NCI-H2029 treated with DMSO at 0.1 percent for 48 hours (cell line): ENCODE data around the gene CD72.
"Not testable (repeated sequence)": the region's sequence is repeated elsewhere in the genome, so short reads cannot be mapped to it uniquely, and the experiment has no call there.

Source experiments
- DNase-seq: peaks from one replicate; lab custom pipeline; 2025; lab: John Stamatoyannopoulos, UW

The CD72 gene

DNA sequence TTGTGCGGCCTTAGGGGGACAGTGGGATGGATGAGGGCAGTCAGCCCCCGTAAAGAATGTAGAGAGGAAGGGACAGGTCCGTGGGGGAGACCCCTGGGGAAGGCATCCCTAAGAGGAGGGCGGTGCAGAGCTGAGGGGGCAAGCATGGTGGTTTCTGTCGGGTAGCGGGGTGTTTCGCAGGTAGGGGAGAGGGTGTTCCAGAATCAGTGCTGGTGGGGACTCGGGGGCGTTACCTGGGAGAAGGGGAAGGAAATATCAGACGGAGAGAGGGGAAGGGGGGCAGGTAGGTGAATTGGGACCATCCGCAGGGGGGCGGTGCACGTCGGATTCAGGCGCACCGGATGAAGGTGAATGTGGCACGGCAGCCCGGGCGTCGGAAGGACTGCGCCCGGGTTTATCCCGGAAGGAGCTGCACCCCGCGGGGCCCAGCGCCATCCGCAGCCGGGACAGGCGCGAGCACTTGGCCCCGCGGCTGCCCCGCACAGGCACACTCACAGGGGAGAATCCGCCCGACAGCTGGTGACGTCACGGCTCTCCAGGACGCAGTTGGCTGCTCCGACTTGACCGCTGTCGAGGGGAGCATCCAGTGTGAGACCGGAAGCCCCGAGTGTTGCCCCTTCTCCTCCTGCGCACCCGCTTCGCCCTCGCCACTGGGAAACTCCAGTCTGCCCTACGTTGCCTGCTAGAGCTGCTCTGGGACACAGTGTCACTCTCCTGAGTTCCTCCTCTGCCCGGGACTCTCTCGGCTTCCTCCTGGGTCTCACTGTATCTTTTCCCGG lies 1.3 kb downstream of the CD72 start:
- DNase-seq = no peak

DNA sequence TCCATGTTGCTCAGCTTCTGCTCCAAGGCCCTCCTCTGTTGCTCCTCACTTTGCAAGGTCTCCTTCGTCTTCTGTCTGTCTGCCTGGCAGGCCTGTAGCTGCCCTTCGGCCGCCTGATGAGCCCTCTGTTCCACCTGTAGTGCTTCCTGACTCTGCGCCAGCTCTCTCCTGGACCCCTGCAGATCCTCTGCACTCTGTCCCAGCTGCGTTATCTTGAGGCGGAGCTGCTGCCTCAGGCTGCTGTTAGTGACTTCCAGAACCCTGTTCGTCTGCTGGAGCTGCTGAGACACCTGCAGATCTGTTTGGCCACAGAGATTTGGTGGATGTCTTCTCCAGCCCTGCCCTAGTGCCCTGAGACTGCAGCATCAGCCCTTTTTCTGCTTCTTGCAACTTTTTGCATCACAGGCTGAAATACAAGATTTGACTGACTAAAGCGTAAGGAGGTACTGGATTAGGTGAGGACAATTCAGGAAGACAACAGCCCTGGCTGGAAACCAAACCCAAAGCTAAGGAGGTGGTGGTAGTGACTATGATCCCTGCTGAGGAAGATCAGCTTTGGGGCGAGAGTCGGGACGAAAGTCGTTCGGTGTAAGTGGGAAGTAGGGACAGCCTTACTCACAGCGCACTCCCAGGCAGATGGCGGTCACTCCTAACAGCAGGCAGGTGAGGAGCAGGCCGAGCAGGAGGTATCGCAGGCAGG lies 2.1 kb downstream of the CD72 start:
- no peak for DNase-seq

DNA sequence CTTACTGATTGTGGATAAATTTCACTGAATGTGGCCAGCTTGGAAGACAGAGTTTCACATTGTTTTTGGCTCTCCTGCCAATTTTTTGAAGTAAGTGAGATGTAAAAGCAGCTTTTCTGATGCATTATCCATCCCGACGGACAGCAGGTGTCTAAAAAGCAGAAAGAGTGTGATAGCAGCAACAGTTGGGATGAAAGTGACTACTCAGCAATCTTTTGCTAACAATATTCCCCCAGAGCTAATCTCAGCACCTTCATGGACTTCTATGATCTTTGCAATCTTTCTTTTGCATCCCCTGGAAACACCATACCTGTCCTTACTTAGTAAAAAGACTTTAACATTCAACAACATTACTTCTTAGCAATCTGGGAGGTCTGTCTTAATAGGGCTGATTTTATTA lies 5.4 kb downstream of the CD72 start:
- no peak for DNase-seq

DNA sequence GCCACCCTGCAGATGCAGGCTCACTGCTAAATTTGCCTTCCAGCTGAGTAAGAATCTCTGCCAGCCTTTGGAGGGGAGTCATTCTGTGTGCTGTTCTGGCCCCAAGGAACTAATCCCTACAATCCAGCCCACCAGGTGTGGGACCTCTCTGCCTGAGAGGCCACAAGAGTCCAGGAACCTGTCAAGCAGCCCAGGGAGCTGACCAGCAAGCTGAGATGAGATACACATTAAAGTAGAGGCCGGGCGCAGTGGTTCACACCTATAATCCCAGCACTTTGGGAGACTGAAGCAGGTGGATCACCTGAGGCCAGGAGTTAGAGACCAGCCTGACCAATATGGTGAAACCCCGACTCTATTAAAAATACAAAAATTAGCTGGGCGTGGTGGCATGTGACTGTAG lies 6.1 kb downstream of the CD72 start:
- not testable (repeated sequence) for DNase-seq

DNA sequence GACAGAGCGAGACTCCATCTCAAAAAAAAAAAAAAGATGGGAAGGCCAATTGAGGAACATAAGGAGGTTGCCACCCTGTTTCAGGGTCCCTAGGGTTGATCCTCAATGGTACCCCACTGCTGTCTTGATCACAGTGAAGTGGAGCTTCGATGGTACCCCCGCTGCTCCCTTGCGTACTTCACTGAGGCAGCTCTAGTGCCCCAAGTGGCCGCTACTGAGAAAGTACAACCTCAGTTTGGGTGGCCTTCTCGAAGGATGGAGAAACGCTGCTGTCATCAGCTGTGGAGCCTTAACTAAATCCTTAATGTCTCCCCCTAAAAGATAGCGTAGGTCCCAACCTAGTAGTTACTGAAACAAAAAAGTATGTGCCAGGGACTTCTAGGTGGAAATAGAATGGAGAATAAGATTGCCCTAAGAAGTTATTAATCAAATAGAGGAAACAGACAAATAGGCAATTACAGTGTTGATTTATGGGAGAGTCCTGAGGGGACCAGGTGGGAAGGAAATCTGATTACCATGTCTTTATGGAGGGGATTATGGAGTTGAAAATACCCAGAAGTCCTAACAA lies 6.9 kb downstream of the CD72 start:
- DNase-seq = no peak

DNA sequence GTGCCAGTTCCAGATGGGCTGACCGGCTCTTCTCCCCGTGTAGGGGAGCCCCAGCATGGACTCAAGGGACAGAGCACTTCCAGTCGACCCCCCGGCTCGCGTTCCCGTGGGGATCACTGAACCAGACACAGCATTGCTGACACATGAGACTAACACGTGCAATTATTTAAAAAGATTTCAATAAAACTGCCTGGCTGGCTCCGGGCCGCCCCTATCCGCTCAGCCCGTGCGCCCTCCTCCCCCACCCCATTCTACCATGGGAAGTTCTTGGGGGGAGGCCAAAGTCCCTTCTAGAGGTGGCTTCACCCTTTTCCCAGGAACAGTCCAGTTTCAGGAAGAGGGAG lies 8.4 kb downstream of the CD72 start:
- no peak for DNase-seq

DNA sequence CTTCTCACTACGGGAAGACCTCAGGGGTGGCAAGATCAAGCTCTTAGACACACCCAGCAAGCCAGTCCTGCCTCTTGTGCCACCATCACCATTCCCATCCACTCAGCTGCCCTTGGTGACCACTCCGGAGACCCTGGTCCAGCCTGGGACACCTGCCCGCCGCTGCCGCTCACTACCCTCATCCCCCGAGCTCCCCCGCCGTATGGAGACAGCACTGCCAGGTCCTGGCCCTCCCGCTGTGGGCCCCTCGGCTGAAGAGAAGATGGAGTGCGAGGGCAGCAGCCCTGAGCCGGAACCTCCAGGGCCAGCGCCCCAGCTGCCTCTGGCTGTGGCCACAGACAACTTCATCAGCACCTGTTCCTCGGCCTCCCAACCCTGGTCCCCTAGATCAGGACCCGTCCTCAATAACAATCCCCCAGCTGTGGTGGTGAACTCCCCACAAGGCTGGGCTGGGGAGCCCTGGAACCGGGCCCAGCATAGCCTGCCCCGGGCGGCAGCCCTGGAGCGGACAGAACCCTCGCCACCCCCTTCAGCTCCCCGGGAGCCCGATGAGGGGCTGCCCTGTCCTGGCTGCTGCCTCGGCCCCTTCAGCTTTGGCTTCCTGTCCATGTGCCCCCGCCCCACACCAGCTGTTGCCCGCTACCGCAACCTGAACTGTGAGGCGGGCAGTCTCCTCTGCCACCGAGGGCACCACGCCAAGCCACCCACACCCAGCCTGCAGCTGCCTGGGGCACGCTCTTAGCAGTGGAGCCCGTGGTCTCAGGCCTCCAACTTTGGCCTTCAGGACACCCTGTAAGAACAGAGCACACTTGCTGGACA lies 9.0 kb downstream of the CD72 start:
- no peak for DNase-seq

DNA sequence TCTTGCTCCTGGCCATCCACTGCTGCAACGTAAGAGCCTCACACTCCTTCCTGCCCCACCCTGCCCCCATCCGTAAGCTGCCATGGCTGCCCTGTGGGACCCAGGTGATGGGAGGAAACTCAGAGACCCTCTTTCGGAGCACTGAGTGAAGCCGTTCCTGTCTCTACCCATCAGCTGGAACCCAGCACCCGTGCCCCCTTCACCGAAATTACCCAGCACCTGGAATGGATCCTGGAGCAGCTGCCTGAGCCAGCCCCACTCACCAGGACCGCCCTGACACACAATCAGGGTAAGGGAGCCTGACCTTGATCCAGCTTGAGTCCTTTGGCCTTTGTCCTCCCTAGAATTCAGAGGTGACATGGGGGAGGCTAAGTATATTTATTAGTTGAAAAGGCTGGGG lies 10.0 kb downstream of the CD72 start:
- no peak for DNase-seq

DNA sequence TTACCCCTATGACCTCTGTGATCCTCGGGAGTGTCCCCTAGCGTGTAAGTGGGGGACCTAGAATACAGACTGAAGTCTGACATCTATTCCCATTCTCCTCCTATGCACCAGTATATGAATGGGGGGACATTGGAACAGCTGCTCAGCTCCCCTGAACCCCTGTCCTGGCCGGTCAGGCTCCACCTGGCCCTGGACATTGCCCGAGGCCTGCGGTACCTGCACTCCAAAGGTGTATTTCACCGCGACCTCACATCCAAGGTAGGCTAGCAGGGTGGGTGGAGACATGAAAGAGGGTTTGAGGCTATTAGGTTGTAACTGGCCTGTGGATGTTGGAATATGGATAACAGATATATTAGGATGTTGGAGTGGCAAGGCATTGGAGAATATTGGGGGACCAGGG lies 11.5 kb downstream of the CD72 start:
- no peak for DNase-seq

DNA sequence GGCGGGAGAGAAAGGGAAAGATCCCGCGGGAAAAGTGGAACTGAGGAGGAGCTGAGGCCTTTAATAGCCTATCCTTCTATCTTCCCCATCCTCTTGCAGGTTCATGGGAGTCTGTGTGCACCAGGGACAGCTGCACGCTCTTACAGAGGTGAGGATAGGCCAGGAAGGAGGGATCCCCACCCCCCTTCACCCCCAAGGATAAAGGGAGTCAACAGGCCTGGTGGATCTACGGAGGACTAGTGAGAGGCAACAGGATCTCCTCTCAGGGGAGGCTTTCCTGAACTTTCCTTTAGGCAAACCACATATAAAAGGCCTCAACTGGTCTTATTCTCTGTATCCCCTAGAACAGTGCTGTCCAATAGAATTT lies 12.1 kb downstream of the CD72 start:
- DNase-seq = no peak

DNA sequence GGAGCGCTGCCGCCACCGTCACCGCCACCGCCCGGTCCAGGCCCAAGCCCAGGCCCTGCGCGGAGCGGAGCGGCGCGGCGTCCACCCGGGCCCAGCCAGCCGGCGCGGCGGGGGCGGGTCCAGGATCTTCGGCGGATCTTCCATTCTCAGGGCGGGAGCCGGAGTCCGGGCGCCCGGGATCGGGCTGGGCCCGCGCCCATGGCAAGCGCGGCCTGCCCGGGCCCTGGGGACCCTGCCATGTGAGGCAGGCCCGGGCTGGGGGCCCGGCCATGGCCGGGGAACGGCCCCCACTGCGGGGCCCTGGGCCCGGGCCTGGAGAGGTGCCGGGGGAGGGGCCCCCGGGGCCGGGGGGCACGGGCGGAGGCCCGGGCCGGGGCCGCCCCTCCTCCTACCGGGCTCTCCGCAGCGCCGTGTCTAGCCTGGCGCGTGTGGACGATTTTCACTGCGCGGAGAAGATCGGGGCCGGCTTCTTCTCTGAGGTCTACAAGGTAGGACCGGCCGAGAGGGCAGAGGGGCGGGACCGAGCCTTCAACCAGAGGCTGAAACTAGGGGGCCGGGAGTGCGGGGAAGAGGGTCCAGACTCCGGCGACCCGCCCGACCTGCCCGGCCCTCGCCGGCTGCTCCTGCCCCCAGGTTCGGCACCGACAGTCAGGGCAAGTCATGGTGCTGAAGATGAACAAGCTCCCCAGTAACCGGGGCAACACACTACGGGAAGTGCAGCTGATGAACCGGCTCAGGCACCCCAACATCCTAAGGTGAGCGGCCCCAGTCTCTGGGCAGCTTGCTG lies 12.7 kb downstream of the CD72 start:
- DNase-seq = no peak

DNA sequence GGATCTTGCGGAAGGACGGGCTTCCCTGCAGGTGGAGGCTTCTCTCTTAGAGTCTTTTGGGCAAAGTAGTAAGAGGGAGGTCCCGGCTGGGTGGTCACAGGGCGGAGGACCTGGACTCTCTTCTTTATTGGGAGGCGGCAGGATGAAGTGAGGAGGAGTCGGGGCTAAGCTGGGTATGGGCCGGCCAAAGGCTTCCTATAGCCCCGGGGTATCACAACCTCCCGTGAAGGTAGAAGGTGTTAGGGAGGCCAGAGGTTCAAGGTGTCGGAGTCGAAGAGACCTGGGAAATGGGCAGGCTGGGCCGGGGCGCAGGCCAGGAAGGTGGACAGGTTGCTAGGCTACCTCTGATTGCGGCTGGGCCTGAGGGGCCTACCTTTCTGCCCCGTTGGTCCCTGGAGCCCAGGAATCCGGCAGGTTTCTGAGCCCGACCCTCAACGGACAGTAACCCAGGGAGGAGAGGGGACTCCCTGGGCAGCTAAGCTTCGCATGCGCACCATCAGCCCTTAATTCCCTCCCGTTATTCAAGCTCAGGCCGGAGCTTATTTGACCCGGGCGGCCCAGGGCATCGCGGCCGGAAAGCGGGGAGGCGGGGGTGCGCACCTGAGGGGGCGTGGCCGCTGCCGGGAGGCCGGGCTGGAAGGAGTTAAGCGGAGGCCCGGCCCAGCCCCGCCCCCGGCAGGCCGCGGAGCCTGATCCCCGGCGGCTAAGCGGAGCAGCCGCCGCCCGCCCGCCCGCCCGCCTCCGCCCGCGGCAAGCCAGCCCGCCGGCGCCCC lies 13.4 kb downstream of the CD72 start, which contains the start of gene TESK1:
TSS of gene TESK1 (plus strand) at position 685 of the 773 bp plus-strand sequence. CDS start 358 bp downstream, outside the sequence.
- DNase-seq = peak; percentile 43

DNA sequence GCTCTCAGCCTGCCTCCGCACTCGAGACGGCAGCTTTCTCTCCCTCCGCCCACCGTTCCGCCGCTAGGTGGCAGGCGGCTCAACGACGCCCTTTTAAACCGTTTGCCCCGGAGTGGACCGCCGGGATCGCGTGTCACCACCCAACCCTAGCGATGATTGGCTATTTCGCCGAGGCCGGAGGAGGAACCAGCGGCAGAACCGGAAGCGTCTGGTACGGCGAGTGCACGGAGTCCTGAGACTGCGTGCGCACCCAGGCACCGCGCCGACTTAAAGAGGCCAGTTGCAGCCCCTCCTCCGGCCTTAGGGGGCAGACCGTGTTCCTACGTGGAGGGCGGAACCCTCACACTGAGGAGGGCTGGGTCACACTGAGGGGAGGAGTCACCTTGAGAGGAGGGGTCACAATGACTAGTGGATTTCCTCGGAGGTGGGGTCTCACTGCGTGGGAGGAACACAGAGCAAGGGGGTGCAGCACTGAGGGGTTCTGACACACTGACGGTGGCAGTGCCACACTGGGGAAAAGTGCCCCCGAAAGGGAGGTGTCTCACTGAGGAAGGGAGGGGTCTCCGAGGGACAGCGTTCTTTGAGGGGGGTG lies 14.1 kb downstream of the CD72 start:
- peak; percentile 92 for DNase-seq

DNA sequence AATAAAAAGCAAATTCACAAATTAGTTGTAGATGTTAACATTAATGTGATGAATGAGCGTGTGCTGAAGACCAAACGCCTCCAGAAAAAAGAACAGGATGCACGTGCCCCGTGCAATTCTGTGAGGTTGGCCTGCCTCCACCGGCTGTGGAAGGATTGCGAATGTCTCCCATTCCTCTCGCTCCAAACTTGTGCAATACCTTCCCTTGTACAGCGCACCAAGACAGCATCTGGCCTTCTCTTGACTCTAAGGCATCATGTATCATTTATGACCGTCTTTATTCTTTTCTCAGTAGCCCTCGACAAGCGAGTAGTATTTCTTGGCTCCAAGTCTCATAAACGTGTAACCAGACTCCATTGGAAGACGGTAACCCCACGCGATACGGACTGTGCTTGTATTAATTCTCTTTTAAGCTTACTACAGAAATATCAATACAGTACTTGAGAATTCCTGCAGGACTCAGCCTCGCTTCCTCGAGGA lies 14.7 kb downstream of the CD72 start:
- DNase-seq = peak; percentile 78

DNA sequence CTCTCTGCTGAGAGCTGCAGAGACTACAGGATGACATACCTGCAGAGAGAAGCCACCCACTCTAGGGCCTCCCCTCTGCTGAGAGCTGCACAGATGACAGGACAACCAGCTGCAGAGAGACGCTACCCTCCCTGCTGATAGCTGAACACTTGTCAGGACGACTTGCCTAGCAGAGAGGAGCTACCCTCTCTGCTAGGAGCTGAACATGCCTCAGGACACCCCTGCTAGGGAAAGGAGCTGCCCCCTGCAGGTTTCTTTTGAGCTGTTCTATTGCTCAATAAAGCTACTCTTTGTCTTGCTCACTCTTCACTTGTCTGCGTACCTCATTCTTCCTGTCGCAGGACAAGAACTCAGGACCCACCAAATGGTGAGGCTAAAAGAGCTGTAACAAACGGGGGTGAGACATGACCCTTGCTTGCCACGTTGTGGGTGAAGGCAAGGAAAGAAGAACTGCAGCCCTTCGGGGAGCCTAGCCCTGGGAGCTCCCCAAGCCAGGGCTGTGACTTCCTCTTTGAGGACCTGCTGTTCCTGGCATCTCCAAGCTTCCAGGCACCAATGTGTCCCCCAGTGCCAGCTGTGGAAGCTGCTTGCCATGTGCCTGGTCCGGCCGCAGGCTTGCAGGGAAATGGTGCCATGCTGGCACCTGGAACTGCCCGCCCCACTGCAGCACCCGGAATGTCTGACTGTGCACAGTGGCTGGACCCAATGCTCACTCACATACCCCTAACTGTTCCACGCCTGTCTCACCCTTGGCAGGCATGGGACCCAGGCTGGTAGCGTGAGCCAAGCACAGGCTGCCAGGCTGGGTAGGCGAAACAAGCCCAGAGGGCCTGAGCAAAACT lies 18.2 kb downstream of the CD72 start:
- no peak for DNase-seq

DNA sequence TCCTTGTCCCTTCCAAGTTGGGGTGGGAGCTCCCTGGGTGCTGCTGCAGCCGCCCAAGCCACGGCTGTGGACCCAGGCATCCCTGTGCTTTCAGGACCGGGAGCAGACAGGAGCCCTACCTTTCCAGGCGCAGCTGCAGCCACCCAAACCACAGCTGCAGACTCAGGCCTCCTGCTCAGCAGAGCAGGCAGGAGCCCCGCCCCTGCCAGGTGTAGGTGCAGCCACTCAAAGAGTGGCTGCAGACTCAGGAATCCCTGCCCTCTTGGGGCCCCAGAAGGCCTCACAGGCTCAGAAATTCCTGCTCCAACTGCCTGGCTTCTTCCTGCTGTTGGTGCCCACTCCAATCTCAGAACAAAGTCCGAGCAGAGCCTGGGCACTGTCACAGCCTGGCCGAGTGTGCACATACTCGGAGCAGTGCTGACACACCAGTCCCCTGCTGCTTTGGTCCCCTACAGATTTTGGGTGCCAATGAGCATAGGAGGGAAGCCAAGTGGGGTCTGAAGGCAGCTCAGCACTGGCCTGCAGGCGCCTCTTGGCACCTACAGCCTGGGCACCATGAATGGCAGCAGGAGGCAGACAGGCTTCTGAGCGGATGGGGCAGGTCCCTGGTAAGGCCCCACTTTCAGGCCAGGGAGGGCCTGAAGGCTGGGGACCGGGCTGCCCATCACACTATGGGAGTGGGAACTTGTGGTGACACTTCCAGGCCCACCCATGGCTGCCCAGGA lies 19.2 kb downstream of the CD72 start:
- no peak for DNase-seq

DNA sequence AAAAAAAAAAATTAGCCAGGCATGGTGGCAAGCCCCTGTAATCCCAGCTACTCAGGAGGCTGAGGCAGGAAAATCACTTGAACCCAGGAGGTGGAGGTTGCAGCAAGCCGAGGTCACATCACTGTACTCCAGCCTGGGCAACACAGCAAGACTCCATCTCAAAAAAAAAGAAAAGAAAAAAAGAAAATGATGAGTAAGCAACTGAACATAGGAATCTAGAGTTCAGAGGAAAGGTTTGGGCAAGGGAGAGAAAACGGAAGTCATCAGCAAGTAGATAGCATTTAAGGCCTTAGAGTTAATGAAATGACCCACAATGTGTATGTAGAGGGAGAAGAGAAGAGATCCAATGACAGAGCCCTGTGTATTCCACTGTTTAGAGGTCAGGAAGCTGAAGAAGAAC lies 21.3 kb downstream of the CD72 start:
- DNase-seq = not testable (repeated sequence)

DNA sequence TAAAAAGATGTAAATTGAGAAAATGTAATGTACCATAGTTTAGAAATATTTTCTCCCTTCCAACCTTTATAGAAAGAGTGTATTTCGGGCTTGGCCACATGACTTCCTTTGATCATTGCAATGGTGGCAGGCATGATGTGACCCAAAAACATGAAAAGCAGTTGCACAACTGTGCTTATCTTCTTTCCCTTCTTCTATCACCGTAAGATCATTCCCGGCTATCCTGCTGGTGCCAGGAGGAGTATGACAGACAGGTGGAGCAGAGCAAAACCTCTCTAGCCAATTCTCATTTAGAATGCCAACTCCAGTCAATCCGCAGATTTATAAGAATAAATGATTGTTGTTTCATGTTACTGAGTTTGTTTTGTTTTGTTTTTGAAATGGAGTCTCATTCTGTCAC lies 23.7 kb downstream of the CD72 start:
- no peak for DNase-seq

DNA sequence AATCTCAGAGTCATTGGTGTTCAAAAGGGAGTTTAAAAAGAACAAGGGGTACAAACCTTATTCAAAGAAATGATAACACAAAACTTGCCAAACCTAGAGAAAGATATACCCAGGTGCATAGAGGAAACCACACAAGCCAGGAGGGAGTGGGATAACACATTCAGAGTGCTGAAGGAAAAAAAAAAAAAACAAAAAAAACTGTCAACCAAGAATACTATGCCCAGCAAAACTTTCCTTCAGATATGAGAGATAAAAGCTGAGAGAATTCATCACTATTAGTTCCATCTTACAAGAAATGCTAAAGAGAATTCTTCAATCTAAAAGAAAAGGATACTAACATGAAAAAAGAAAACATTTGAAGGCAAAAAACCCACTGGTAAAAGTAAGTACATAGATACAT lies 24.6 kb downstream of the CD72 start:
- no peak for DNase-seq
